ENCODE measurements around the gene PRR14.
"Not testable (repeated sequence)": the region's sequence is repeated elsewhere in the genome, so short reads cannot be mapped to it uniquely, and the experiment has no call there.

Gene PRR14

GRCh38 chr16:30632454-30632853, 18.3 kb upstream of the PRR14 start:
- DNase-seq (ENCODE audit: low spot score): not testable (repeated sequence)

- no peak for DNase-seq (ENCODE audit: low spot score)
Observed at GRCh38 chr16:30633526-30633925, 17.2 kb upstream of the PRR14 start.

- no peak for DNase-seq (ENCODE audit: low spot score)
Observed at GRCh38 chr16:30636599-30636998, 14.2 kb upstream of the PRR14 start.

- DNase-seq (ENCODE audit: low spot score): not testable (repeated sequence)
Observed at GRCh38 chr16:30637139-30637538, 13.6 kb upstream of the PRR14 start.

- DNase-seq (ENCODE audit: low spot score): no peak
Observed at GRCh38 chr16:30637944-30638343, 12.8 kb upstream of the PRR14 start.

- no peak for DNase-seq (ENCODE audit: low spot score)
Observed at GRCh38 chr16:30641378-30641982, 9.3 kb upstream of the PRR14 start.

GRCh38 chr16:30644334-30644830, 6.4 kb upstream of the PRR14 start:
- DNase-seq (ENCODE audit: low spot score): no peak

- no peak for DNase-seq (ENCODE audit: low spot score)
Observed at GRCh38 chr16:30645727-30646126, 5.0 kb upstream of the PRR14 start.

GRCh38 chr16:30647274-30647571, 3.5 kb upstream of the PRR14 start:
- no peak for DNase-seq (ENCODE audit: low spot score)

- no peak for DNase-seq (ENCODE audit: low spot score)
Observed at GRCh38 chr16:30649725-30650368, 913 bp upstream of the PRR14 start.

GRCh38 chr16:30651124-30652004, 604 bp downstream of the PRR14 start:
- peak; percentile 56 for DNase-seq (ENCODE audit: low spot score)

- DNase-seq (ENCODE audit: low spot score): no peak
Observed at GRCh38 chr16:30652005-30652296, 1.2 kb downstream of the PRR14 start.

GRCh38 chr16:30652718-30653117, 2.0 kb downstream of the PRR14 start:
- no peak for DNase-seq (ENCODE audit: low spot score)

- no peak for DNase-seq (ENCODE audit: low spot score)
Observed at GRCh38 chr16:30654856-30655255, 4.1 kb downstream of the PRR14 start.

GRCh38 chr16:30655815-30656347, 5.1 kb downstream of the PRR14 start:
- DNase-seq (ENCODE audit: low spot score): no peak

GRCh38 chr16:30656388-30656787, 5.6 kb downstream of the PRR14 start:
- DNase-seq (ENCODE audit: low spot score): no peak

- DNase-seq (ENCODE audit: low spot score): no peak
Observed at GRCh38 chr16:30656974-30657865, 6.5 kb downstream of the PRR14 start.

- DNase-seq (ENCODE audit: low spot score): peak; percentile 100
Observed at GRCh38 chr16:30657866-30658730, 7.3 kb downstream of the PRR14 start, which contains the start of gene FBRS. Gene FBRS (plus strand): TSS chr16:30658431. CDS start chr16:30659519, 1,088 bp downstream.

- peak; percentile 98 for DNase-seq (ENCODE audit: low spot score)
Observed at GRCh38 chr16:30658731-30659506, 8.2 kb downstream of the PRR14 start.
